ENCODE data around the gene SPATA24. TPM values are rescaled to one million over a fixed set of nuclear protein-coding genes. Genes with fewer than 3 reads are reported as not detected.

SPATA24 gene
- total and polyA plus RNA-seq, 2 of the 8 experiments (the other 6 are each of a cell fraction or from before 2014, with no cell fraction given), result 5.8 to 9.4 TPM

DNA sequence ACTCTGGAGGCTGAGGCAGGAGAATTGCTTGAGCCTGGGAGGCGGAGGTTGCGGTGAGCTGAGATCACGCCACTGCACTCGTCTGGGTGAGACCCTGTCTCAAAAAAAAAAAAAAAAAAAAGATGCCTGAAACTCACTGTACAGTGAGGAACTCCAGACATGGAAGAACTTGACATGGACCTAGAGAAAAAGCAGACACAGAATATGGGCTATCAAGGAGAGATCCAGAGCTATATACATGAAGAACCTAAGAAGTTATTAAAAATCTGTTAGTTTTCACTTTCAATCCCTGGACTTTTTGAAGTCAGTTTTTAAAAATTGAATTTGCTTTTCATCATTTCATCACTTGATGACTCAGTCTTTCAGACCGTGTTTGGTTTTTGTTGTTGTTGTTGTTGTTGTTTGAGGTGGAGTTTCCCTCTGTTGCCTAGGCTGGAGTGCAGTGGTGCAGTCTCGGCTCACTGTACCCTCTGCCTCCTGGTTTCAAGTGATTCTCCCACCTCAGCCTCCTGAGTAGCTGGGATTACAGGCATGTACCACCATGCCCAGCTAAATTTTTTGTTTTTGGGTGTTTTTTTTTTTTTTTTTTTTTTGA, 42.0 kb downstream of the SPATA24 start (continued):
- TF ChIP-seq, protein P1, sequence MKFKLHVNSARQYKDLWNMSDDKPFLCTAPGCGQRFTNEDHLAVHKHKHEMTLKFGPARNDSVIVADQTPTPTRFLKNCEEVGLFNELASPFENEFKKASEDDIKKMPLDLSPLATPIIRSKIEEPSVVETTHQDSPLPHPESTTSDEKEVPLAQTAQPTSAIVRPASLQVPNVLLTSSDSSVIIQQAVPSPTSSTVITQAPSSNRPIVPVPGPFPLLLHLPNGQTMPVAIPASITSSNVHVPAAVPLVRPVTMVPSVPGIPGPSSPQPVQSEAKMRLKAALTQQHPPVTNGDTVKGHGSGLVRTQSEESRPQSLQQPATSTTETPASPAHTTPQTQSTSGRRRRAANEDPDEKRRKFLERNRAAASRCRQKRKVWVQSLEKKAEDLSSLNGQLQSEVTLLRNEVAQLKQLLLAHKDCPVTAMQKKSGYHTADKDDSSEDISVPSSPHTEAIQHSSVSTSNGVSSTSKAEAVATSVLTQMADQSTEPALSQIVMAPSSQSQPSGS (IDR thresholded peaks at IDR 0.05; ENCODE audit: low read length), result no peak
- no peak for TF ChIP-seq FOSL1 (IDR thresholded peaks at IDR 0.05; ENCODE audit: insufficient read depth, low read depth, low read length)

All from H1 (cell line).